K562 (cell line): ENCODE data around the gene PHF20. TPM values are rescaled to one million over a fixed set of nuclear protein-coding genes. Genes with fewer than 3 reads are reported as not detected.

Experiments
- ATF3 ChIP-seq, 2 experiments: fragments of 450-650 bp in 1 of 2; sonication (generic) in 1 of 2; formaldehyde crosslinking in 1 of 2; IDR thresholded peaks in 1 of 2; conservative IDR thresholded peaks in 1 of 2; 2 replicates each; pipeline versions ENCODE4 v1.6.1 to v1.8.1; 2016 to 2023; ENCODE audit warnings: mild to moderate bottlenecking in 2 of 2, moderate library complexity in 2 of 2, inconsistent platforms in 1 of 2, missing genetic modification reagents in 1 of 2
- CBX5 ChIP-seq: IDR thresholded peaks from 2 replicates; pipeline ENCODE4 v1.6.1; 2014; ENCODE audit warnings: low read depth, borderline replicate concordance
- CSDE1 ChIP-seq, 2 experiments: fragments of 450-650 bp; IDR thresholded peaks; 2 replicates each; pipeline ENCODE4 v1.6.1; 2016; ENCODE audit warnings: mild to moderate bottlenecking in 1 of 2
- HLTF ChIP-seq: fragments of 450-650 bp; IDR thresholded peaks from 2 replicates; pipeline ENCODE4 v1.6.1; 2016
- PREB ChIP-seq: sonication (generic); formaldehyde crosslinking; IDR thresholded peaks from 2 replicates; pipeline ENCODE4 v1.8.1; 2023; ENCODE audit warnings: mild to moderate bottlenecking, missing genetic modification reagents
- TCF3 ChIP-seq: sonication (generic); formaldehyde crosslinking; IDR thresholded peaks from 2 replicates; pipeline ENCODE4 v1.4.0; 2020; ENCODE audit warnings: mild to moderate bottlenecking, missing genetic modification reagents
- ZNF589 ChIP-seq: fragments of 200-800 bp; sonication (Bioruptor generic); IDR thresholded peaks from 2 replicates; pipeline ENCODE4 v1.6.1; 2016; ENCODE audit warnings: low read depth, missing genetic modification characterization, missing compliant biosample characterization
- polyA plus RNA-seq, 8 experiments: library from polyadenylated mRNA; depleted of rRNA in 4 of 8; stranded (reverse) in 5 of 8; unstranded in 3 of 8; fragments of >200 nt; fragmentation: Nextera tagmentation in 2 of 8; fragmentation: Illumina TruSeq in 1 of 8; extraction: Ambion mirVana in 2 of 8; extraction: Trizol in 1 of 8; gene quantifications; 2 replicates each; pipeline versions ENCODE4 v1.2.1 to v1.2.3, GENCODE V29; 2011 to 2014; ENCODE audit warnings: inconsistent platforms in 1 of 8, missing spikeins in 1 of 8
- total RNA-seq, 7 experiments: library from RNA; depleted of rRNA in 6 of 7; stranded (reverse); fragments of >200 nt in 6 of 7; fragmentation: Illumina TruSeq in 2 of 7; extraction: Trizol in 2 of 7; gene quantifications; 2 replicates each; pipeline versions ENCODE4 v1.2.1 to v1.2.3, GENCODE V29; 2011 to 2021; ENCODE audit warnings: low replicate concordance in 1 of 7
- TF ChIP-seq, protein P1 (sequence below): IDR thresholded peaks from 2 replicates; pipeline ENCODE4 v1.6.1; 2016; ENCODE audit warnings: missing genetic modification characterization, missing compliant biosample characterization
- TF ChIP-seq, protein P2 (sequence below): fragments of 450-650 bp; formaldehyde crosslinking; IDR thresholded peaks from 2 replicates; pipeline ENCODE4 v1.4.0; 2020; ENCODE audit warnings: mild to moderate bottlenecking, moderate library complexity
- TF ChIP-seq, protein P3 (sequence below): fragments of 450-650 bp; formaldehyde crosslinking; IDR thresholded peaks from 2 replicates; pipeline ENCODE4 v1.4.0; 2022; ENCODE audit warnings: missing genetic modification characterization
- TF ChIP-seq, protein P4 (sequence below): fragments of 200-800 bp; sonication (Bioruptor generic); IDR thresholded peaks from 2 replicates; pipeline ENCODE4 v1.6.1; 2016; ENCODE audit warnings: missing genetic modification characterization, missing compliant biosample characterization

Gene PHF20
- total and polyA plus RNA-seq, 9 of the 15 experiments (the other 6 are each of a cell fraction or from before 2014, with no cell fraction given), result 49.9 to 196 (median 70.7) TPM

GRCh38 chr20:35742741-35743523 is 28.9 kb upstream of the PHF20 start (continued):
- TF ChIP-seq, protein P1, sequence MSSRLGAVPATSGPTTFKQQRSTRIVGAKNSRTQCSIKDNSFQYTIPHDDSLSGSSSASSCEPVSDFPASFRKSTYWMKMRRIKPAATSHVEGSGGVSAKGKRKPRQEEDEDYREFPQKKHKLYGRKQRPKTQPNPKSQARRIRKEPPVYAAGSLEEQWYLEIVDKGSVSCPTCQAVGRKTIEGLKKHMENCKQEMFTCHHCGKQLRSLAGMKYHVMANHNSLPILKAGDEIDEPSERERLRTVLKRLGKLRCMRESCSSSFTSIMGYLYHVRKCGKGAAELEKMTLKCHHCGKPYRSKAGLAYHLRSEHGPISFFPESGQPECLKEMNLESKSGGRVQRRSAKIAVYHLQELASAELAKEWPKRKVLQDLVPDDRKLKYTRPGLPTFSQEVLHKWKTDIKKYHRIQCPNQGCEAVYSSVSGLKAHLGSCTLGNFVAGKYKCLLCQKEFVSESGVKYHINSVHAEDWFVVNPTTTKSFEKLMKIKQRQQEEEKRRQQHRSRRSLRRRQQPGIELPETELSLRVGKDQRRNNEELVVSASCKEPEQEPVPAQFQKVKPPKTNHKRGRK (tag), result no peak
- TF ChIP-seq, protein P2, sequence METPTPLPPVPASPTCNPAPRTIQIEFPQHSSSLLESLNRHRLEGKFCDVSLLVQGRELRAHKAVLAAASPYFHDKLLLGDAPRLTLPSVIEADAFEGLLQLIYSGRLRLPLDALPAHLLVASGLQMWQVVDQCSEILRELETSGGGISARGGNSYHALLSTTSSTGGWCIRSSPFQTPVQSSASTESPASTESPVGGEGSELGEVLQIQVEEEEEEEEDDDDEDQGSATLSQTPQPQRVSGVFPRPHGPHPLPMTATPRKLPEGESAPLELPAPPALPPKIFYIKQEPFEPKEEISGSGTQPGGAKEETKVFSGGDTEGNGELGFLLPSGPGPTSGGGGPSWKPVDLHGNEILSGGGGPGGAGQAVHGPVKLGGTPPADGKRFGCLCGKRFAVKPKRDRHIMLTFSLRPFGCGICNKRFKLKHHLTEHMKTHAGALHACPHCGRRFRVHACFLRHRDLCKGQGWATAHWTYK (CRISPR knock-in tag), result peak; percentile 65
- TF ChIP-seq ATF3 (IDR thresholded peaks at IDR 0.05) (no peak), ATF3 (CRISPR knock-in tag; conservative IDR thresholded peaks at IDR 0.05) (no peak), TCF3 (CRISPR knock-in tag) (no peak), PREB (CRISPR knock-in tag) (no peak), CBX5 (no peak), CSDE1 (IDR thresholded peaks at IDR 0.05) (peak in 1 of 2 experiments; percentile 38; a peak in 1 of 4 replicates), ZNF589 (CRISPR knock-in tag) (no peak), HLTF (no peak)
- TF ChIP-seq, protein P3, sequence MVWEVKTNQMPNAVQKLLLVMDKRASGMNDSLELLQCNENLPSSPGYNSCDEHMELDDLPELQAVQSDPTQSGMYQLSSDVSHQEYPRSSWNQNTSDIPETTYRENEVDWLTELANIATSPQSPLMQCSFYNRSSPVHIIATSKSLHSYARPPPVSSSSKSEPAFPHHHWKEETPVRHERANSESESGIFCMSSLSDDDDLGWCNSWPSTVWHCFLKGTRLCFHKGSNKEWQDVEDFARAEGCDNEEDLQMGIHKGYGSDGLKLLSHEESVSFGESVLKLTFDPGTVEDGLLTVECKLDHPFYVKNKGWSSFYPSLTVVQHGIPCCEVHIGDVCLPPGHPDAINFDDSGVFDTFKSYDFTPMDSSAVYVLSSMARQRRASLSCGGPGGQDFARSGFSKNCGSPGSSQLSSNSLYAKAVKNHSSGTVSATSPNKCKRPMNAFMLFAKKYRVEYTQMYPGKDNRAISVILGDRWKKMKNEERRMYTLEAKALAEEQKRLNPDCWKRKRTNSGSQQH (CRISPR knock-in tag), result peak; percentile 63; the same call in 1 of the 2 replicates
- TF ChIP-seq, protein P4, sequence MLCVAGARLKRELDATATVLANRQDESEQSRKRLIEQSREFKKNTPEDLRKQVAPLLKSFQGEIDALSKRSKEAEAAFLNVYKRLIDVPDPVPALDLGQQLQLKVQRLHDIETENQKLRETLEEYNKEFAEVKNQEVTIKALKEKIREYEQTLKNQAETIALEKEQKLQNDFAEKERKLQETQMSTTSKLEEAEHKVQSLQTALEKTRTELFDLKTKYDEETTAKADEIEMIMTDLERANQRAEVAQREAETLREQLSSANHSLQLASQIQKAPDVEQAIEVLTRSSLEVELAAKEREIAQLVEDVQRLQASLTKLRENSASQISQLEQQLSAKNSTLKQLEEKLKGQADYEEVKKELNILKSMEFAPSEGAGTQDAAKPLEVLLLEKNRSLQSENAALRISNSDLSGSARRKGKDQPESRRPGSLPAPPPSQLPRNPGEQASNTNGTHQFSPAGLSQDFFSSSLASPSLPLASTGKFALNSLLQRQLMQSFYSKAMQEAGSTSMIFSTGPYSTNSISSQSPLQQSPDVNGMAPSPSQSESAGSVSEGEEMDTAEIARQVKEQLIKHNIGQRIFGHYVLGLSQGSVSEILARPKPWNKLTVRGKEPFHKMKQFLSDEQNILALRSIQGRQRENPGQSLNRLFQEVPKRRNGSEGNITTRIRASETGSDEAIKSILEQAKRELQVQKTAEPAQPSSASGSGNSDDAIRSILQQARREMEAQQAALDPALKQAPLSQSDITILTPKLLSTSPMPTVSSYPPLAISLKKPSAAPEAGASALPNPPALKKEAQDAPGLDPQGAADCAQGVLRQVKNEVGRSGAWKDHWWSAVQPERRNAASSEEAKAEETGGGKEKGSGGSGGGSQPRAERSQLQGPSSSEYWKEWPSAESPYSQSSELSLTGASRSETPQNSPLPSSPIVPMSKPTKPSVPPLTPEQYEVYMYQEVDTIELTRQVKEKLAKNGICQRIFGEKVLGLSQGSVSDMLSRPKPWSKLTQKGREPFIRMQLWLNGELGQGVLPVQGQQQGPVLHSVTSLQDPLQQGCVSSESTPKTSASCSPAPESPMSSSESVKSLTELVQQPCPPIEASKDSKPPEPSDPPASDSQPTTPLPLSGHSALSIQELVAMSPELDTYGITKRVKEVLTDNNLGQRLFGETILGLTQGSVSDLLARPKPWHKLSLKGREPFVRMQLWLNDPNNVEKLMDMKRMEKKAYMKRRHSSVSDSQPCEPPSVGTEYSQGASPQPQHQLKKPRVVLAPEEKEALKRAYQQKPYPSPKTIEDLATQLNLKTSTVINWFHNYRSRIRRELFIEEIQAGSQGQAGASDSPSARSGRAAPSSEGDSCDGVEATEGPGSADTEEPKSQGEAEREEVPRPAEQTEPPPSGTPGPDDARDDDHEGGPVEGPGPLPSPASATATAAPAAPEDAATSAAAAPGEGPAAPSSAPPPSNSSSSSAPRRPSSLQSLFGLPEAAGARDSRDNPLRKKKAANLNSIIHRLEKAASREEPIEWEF (CRISPR knock-in tag), result no peak
